GM19438 (cell line): Measurements from ENCODE around the gene HOXB6.

Experiments
- ATAC-seq: cut with Tn5 transposase; IDR thresholded peaks from one replicate; pipeline ENCODE4 v1.9.1; 2021; ENCODE audit warnings: low read depth; ENCODE audit not compliant: unreplicated experiment

Gene HOXB6

DNA sequence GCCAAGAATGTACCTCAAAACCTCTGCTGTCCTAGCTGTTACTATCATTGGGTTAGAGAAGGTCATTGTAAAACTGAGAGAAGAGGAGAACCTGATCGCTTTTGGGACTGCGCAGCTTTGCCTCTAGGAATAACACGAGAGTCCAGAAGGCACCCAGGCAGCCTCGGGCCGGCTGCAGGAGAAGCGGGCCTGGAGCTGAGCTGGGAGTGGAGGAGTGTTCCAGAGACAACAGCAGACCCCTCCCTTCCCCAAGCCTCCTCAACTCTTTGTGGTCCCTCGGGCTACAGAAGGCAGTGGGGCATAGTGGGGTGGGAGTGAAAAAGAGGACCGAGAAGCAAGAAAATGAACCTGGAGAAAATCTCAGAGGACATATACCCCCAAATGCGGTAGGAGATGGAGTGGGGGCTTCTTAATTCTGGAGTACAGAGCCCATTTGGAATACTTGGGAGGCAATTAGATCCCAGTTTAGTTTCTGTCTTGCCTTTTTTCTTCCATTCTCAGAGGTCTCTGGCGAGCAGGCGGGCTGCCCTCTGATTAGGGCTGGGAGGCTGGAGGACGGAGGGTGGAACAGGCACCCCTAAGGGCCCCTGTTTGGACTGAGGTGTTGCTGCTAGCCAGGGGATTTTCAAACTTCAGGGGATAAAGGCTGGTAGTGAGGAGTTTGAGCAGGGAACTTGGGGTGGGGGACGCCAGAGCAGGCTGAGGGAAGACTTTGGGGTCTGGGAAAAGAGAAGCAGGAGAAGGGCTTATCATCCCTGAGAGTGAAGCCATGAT is 46.5 kb downstream of the HOXB6 start:
- no peak for ATAC-seq

DNA sequence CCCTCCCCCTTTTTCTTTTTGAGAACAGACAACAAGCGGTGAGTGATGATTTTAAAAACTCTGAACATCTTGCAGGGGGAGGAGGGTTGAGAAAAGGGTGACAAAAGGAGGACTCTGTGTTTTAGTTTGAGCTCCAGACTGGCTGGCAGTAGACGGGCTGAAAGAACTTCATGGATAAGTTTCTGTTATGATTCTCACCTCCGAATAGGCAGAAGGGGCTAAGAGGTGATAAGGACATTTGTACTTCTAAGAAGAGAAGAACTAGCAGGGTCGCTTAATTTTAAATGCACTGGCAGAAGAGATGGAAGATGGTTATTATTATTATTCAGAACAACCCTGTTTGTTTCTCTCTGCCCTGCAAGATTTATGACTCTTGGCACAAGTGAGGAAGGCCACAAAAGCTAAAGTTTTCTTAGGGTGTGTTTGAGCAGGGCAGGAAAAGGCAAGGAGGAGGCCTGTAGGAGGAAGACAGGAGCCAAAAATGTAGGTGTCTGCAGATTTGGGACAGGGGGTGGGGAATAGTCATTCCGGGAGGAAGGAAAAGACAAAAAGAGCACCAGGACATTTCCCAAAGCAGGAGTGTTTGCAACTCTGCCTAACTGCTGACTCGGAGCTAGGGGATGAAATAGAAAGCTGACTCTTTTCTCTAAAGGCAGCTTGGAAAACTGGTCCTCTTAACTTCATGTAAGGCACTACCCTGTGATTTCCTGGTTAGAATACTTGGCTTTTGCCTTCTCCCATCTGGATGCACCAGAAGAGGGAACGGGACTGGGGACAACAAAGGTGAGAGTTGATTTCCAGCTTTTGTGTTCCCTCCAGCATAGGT is 48.0 kb downstream of the HOXB6 start:
- no peak for ATAC-seq

DNA sequence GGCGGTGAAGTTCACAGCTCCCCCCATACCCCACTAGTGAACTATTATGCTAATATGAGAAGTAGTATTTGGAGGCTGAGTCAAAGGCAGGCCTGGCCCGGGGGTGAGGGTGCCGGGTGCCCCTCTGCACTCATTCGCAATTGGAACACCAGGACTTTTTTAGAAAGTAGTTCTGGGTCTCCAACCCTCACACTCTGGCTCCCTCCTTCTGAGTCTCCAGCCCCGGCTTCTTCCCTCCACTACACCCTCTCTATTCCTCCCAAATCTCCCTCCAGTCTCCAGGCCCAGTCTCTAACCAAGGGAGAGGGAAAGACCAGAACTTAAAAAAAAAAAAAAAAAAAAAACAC is 48.6 kb downstream of the HOXB6 start:
- ATAC-seq: no peak

DNA sequence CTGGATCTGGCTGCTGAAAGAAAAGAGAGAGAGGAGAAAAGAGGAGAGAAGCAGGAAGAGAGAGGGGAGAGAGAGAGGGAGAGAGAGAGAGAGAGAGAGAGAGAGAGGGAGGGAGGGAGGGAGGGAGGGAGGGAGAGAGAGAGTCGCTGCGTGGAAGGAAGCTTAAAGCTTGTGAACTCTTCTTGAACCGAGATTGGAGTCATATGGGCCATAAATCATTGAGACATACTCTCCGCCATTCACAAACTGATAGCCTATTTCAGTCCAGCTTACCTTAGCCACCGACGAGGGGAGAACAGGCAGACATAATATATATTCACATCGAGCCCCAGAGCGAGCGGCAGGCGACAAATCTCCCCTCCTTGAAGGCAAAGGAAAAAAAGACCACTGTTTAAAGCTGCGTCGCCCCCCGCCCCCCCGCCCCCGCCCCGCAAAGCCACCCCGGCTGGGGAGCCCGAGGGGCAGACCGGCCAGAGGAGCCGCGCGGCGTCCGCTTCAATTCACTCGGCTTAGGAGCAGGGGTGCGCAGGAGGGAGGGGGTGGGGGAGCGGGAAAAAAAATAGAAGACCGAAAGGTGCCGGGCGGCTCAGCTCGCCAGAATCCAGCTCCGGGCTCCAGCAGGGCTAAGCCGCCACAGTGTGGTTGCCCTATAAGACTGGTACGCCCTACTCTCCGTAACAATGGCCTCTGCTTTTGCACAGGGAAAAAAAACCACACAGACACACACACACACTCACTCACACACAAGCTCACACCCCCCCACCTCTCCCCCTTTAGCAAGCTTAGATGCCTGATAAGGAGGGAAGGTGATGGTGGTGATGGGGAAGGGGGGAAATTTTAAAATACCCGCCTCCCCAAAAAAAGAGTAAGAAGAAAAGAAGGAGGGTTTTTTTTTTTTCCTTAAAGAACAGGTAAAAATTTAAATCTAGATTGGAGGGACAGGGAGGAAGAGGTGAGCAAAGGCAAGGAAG is 49.2 kb downstream of the HOXB6 start:
- no peak for ATAC-seq

DNA sequence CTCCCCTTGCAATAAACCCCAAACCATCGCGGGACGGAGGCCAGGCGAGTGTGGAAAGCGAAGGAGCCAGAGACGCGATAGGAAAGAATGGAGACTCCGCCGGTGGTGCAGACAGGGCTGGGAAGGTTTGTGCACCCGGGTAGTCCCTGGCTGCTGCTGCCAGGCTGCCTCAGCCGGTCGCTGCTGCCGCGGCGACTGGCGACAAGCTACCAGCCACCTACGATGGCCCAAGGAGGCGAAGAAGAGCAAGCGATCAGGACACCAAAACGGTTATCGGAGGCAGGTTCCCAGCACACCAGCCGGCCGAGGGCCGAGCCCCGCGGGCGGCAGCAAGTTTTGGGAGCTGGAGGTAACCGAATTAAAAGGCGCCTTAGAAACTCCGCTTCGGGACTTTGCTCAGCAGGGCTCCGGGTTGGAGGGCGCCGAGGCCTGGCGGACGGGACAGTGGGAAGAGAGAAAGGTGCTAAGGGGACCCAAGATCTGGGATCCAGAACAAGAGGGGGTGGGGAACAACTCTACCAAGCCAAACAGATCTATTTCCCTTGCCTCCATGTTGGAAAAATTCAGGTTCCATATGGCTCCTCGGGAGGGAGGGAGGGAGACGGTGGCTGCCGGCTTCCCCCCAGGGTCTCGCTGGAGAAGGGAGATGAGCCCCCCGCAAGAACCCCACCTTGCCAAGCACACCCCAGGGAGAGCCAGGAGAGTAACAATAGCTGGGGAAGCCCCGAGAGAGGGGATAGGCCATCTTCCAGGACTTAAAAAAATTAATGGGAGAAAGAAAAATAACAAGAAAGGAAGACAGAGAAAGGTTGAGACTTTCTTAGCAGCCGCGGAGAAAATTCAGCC is 50.2 kb downstream of the HOXB6 start:
- ATAC-seq: no peak

DNA sequence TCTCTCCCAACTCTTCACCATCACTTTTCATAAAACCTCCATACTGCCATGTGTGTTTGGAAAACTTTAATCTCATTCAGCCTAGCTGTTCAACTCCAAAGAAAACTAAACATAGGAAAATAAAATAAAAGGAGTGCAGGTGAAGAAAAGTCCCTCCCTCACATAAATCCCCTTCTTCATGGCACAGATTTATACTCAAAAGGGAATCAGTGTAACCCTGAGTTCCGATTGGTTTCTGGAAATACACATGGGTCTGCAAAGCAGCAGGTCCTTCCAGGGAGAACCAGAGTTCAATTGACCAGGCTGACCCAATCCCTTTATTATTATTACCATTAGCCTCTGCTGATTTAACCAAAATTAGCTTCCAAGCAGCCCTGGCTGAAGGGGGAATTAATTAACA is 51.0 kb downstream of the HOXB6 start:
- ATAC-seq: no peak

DNA sequence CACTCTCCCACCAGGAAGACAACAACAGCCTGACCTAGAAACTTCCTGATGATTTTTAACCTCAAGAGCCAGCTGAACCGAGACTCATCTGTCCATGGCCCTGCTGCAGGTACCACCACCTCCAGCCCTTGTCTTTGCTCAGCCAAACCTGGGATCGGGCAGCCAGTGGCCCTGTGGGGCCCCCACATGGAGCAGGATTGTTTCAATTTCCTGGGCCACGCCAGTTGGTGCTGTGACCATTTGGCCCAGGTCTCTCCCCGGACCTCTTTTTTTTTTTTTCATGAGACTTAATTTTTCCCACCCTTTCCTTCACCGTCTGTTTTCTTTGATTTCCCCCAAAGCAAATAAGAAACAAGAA is 51.6 kb downstream of the HOXB6 start:
- ATAC-seq: no peak

DNA sequence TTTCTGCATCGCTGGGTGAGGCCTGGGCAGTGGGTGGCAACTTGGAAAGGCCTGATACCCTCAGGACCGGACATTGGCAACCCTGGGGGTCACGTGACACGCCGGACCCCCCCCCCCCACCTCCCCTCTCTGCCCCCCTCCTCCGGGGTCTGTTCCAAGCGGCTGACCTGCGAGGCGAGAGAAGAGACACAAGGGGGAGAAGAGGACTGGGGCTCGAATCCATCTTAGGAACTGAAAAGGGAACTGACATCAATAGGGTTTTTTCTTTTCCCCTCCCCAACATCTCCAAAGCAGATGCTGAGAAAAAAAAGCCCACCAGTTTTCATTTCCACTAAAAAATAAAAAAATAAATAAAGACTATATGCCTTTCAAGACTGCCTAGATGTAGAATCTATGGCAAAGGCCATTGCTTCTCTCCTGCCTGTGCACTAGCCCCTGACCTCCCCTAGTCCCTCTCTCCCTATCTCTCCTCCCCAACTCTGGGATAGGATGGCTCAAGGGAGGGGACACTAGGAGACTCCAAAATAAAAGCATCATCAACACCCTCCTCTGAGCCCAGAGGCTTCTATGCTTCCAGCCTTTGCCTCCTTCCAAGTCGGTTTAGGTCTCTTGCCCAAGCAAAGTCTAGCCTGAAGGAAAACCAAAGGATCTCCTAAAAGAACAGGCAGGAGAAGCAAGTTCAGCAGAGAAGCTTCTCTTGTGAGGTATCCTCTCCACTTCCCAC is 52.2 kb downstream of the HOXB6 start:
- no peak for ATAC-seq

DNA sequence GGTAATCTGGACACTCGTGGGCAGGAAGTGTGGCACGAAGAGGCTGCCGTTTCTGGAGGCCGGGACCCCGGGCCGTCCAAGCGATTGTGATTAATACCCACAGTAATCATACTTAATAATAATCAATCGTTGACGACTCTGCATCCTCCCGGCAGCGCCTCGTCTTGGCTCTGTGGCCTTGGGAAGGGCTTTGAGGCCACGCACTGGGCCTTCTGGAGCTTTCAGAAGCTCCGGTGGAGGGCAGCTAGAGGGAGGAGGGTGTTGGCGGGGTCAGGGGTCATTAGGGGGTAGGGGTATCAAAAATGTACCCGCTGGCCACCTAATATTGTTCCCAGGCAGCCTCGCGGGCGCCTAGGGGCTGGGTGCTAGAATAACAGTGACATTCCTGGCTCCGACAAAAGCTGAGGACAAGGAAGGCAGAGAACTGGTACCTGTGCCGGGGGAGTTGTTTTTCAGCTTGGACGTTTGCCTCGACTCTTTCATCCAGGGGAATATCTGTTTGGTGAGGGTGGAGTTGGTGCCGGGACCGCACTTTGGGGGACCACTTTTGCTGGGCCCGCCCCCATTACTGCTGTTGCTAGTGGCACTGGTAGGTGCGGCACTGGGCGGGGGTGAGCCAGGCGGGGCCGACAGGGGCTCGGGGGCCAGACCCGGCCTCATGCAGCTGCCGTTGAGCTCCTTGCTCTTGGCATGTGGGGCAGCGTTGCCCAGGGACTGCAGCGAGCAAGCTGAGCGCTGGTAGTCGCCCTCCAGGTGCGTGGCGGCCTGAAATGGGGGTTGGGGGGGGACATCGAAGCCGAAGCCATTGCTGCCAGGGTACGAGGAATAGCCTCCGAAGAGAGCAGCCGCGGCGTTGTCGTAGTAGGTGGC is 53.0 kb downstream of the HOXB6 start:
- no peak for ATAC-seq

DNA sequence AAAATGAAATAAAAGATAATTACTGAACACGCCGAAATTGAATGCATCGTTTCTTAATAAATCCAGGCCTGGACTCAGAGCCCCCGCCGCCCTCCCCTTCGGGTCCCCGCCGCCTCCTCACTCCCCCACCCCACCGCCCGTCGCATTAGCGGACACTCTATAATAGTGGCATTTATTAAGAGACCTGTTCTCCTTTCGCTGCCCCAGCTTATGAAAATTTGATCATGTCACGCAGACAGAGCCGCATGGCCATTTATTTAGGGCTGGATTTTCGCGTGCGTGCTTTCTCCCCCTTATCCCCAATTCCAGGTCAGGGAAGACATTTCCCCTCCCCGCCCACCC is 53.6 kb downstream of the HOXB6 start:
- ATAC-seq: no peak

DNA sequence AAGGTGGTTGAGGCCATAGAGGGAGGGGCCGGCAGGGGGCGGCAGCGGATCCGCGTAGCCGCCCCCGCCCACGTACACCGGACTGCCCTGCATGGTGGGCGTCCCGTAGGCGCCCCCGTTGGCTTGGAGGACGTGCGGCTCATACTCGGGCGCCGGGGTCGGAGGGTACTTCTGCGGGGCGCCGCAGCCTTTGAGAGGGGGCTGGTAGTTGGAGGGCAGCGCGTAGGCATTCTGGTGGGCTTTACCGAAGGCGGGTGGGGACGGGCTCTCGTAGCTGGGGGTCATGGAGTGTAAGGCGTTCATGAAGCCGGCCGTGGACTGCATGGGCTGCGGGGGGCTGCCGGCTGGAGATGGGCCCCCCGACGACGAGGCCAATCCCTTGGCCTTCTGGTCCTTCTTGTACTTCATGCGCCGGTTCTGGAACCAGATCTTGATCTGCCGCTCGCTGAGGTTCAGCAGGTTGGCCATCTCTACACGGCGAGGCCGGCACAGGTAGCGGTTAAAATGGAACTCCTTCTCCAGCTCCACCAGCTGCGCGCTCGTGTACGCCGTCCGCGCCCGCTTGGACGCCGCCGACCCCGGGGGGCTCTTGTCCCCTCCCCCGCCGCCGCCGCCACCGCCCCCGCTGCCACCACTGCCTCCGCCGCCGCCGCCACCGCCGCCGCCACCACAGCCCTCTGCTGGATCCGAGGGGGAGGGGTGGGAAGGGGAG is 54.1 kb downstream of the HOXB6 start:
- ATAC-seq: no peak

DNA sequence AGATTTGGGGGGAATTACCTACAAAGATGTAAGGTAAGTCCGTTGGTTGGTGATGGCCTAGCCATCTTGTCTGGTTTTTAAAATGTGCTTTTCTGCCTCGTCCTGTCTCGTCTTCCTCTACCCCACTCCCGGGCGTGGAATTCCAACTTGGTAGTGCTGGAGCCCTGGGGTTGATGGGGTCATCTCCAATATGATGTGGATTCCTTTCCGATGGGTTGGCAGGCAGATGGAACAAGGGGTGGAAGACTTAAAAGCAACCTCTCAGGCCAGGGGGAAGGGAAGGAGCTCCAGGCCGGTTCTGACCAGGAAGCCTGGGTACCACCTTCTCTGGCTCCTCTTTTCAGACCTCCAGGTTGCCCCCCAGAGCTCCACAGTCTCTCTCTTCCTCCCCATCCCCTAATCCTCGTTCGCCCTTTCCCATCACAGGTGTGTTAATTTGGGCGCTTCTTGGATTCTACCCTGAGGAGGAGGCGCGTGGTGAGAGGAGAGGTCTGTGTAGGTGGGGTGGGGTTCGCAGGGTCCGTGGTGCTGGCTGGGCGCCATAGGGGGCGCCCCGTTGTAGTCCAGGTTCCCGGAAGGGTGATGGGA is 54.8 kb downstream of the HOXB6 start:
- no peak for ATAC-seq

DNA sequence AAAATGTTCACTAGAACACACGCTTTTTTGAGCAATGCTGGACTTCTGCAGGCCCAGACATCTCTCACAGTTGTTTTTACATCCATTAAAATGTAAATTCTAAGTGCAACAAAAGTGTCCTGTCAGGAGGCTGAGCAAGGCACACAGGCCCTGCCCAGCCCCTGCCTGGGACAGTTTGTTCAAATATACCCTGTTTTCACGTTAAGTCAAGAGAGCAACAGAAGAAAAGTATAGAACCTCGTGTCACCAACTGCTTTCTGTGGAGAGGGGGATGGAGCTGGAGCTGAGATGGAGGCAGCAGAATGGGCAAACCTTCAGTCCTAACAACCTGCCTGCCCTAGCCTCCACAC is 55.5 kb downstream of the HOXB6 start:
- ATAC-seq: no peak

DNA sequence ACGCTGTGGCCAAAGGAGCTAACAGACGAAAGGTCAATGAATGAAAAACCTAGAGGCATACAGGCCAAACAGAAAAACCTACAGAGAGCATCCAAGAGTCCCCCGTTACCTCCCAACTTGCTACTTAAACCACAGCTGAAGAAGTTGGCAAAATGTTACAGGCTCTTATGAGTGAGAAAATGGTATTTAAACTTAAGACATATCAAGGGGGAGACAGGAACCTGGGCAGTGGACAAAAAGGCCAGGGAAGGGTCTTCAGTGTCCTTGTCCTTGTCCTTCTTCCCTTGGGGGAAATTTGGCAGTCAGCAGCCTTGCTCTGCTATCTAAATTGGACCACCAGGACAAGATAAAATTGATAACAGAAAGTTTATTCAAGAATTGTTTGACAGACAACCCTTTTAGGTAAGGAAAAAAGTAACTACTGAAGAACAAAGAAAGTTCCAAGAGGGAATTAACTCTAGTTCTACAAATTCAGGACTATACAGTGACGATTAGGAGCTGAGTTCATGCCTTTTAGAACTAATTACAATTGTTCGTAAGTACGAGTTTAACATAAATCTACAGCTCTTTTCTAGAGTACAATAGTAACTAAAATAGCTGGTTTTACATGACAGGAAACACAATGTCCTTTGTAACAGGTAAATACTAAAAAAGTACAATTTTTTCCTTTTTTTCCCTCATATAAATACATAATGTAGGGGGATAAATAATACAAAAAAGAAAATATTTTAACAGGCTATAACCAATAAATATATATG is 56.1 kb downstream of the HOXB6 start:
- no peak for ATAC-seq

DNA sequence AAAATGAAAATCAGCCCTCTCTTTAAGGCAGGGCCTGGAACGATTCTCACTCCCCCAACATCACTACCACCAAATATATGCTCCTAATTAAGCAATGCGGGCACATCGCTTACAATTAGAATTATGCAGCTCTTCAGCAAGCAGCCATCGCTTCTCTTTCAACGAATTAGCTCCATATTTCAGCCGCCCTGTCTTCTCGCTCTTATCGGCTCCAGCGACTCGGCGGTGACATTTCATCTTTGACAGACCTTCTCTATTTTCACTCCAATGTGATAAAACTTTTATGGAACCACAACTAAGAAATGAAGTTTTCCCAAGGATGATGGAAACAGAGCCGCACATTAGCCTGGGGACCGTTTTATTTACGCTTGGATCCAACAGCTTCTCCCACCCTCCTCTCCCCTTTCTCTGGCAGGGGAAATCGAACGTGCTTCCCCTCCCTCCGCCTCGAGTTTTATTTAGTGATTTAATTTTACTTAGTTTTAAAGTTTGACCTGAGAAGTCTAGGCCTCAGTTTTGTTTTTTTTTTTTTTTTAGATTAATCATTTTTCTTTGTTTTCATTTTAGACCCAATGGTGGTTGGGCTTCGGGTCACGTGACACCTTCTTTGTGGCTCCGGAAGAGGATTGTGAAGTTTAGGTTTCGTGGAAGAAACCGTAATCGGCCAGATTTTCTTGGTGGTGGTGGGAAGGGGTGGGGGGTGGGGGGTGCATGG is 56.8 kb downstream of the HOXB6 start:
- no peak for ATAC-seq
